Measurements from ENCODE around the gene TARBP1.

TARBP1 gene

GRCh38 chr1:234372011-234372757 lies 106.8 kb downstream of the TARBP1 start:
- peaks cover 2% of the 10 kb centered on the region for H3K4me1 ChIP-seq
- peak overlapping the region; percentile 93 for H3K4me2 ChIP-seq (ENCODE audit: low read length)
- H3K27ac ChIP-seq = no peak overlapping the region
- no peaks in the 10 kb centered on the region for H3K36me3 ChIP-seq (ENCODE audit: control insufficient read depth, insufficient read depth, low read length)
- no peak for TF ChIP-seq CTCF (IDR thresholded peaks at IDR 0.05)
- no peaks in the 10 kb centered on the region for H3K27me3 ChIP-seq (ENCODE audit: control insufficient read depth, insufficient read depth, low read length)
- H2AFZ ChIP-seq = peak overlapping the region; percentile 92
- H3K9ac ChIP-seq = no peak overlapping the region
- H3K79me2 ChIP-seq = peaks cover 4% of the 10 kb centered on the region
- H3K9me3 ChIP-seq (ENCODE audit: control insufficient read depth, low read length) = no peaks in the 10 kb centered on the region
- peak overlapping the region; percentile 100 for H3K4me3 ChIP-seq (ENCODE audit: low read depth, low read length)

- no peaks in the 10 kb centered on the region for H3K9me3 ChIP-seq (ENCODE audit: control insufficient read depth, low read length)
- H2AFZ ChIP-seq = no peak overlapping the region
- H3K27me3 ChIP-seq (ENCODE audit: control insufficient read depth, insufficient read depth, low read length) = no peaks in the 10 kb centered on the region
- peaks cover 2% of the 10 kb centered on the region for H3K4me1 ChIP-seq
- H3K79me2 ChIP-seq = peaks cover 4% of the 10 kb centered on the region
- no peak overlapping the region for H3K27ac ChIP-seq
- H3K4me3 ChIP-seq (ENCODE audit: low read depth, low read length) = no peak overlapping the region
- H3K9ac ChIP-seq = no peak overlapping the region
- TF ChIP-seq CTCF (IDR thresholded peaks at IDR 0.05) = no peak
- no peaks in the 10 kb centered on the region for H3K36me3 ChIP-seq (ENCODE audit: control insufficient read depth, insufficient read depth, low read length)
- no peak overlapping the region for H3K4me2 ChIP-seq (ENCODE audit: low read length)
These were observed 107.6 kb downstream of the TARBP1 start for GRCh38 chr1:234371414-234371813.

- H3K4me1 ChIP-seq = peaks cover 2% of the 10 kb centered on the region
- no peaks in the 10 kb centered on the region for H3K36me3 ChIP-seq (ENCODE audit: control insufficient read depth, insufficient read depth, low read length)
- H3K4me3 ChIP-seq (ENCODE audit: low read depth, low read length) = no peak overlapping the region
- no peak overlapping the region for H3K4me2 ChIP-seq (ENCODE audit: low read length)
- TF ChIP-seq CTCF (IDR thresholded peaks at IDR 0.05) = no peak
- H3K9ac ChIP-seq = no peak overlapping the region
- H3K79me2 ChIP-seq = peaks cover 4% of the 10 kb centered on the region
- H2AFZ ChIP-seq = no peak overlapping the region
- H3K27ac ChIP-seq = no peak overlapping the region
- H3K9me3 ChIP-seq (ENCODE audit: control insufficient read depth, low read length) = no peaks in the 10 kb centered on the region
- no peaks in the 10 kb centered on the region for H3K27me3 ChIP-seq (ENCODE audit: control insufficient read depth, insufficient read depth, low read length)
These were observed 109.2 kb downstream of the TARBP1 start for GRCh38 chr1:234369784-234370183.

- Histone ChIP-seq H3K4me2 (ENCODE audit: low read length) (no peak overlapping the region), H3K79me2 (no peaks in the 10 kb centered on the region), H3K9ac (no peak overlapping the region), H2AFZ (no peak overlapping the region), H3K27ac (no peak overlapping the region), H3K36me3 (ENCODE audit: control insufficient read depth, insufficient read depth, low read length) (no peaks in the 10 kb centered on the region), H3K27me3 (ENCODE audit: control insufficient read depth, insufficient read depth, low read length) (no peaks in the 10 kb centered on the region), H3K4me3 (ENCODE audit: low read depth, low read length) (no peak overlapping the region), H3K9me3 (ENCODE audit: control insufficient read depth, low read length) (no peaks in the 10 kb centered on the region), H3K4me1 (no peaks in the 10 kb centered on the region)
- TF ChIP-seq CTCF (IDR thresholded peaks at IDR 0.05) = no peak
These were observed 109.9 kb downstream of the TARBP1 start for GRCh38 chr1:234369033-234369430.

All from parathyroid adenoma (tissue), 2 donors.